ENCODE data around the gene ARL5A. TPM values are rescaled to one million over a fixed set of nuclear protein-coding genes. Genes with fewer than 3 reads are reported as not detected.

The ARL5A gene
- total and polyA plus RNA-seq, 9 of the 15 experiments (the other 6 are each of a cell fraction or from before 2014, with no cell fraction given) = 16.3 to 117 (median 88.4) TPM

DNA sequence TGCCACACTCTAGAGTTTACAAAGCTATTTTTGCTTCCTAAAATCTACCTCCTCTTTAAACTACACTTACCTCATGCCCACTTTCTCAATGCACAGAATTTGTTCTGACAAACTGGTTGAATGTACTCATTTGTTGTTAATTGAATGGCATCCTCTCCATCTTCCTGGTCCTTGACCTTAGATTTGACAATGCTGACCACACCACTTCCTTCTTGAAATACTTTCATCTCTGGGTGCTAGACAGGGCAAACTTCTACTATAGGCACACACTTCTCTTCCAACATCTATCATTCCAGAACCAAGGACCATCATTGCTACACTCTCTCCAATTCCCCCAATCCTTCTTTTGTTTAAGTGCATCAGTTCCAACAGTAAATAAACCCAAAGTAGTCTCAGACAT, 22.3 kb downstream of the ARL5A start (continued):
- TF ChIP-seq ZSCAN32 (CRISPR knock-in tag; IDR thresholded peaks at IDR 0.05) (no peak), LCOR (CRISPR knock-in tag; IDR thresholded peaks at IDR 0.05) (no peak), SRF (CRISPR knock-in tag; IDR thresholded peaks at IDR 0.05) (no peak), PHB2 (IDR thresholded peaks at IDR 0.05; ENCODE audit: low read depth) (no peak), DACH1 (IDR thresholded peaks at IDR 0.05; ENCODE audit: partially characterized antibody) (no peak), HDAC2 (IDR thresholded peaks at IDR 0.05) (no peak), RBFOX2 (IDR thresholded peaks at IDR 0.05; ENCODE audit: low read depth, low read length) (no peak), POLR2B (IDR thresholded peaks at IDR 0.05; ENCODE audit: low read depth, partially characterized antibody) (peak; percentile 21), STAT5A (IDR thresholded peaks at IDR 0.05; ENCODE audit: borderline replicate concordance, low read length) (no peak), MXI1 (IDR thresholded peaks at IDR 0.05; ENCODE audit: low read depth, low read length) (no peak), ZC3H4 (CRISPR knock-in tag; IDR thresholded peaks at IDR 0.05; ENCODE audit: borderline replicate concordance) (no peak), ZNF589 (CRISPR knock-in tag; IDR thresholded peaks at IDR 0.05; ENCODE audit: low read depth) (0 out of 2 replicates have a peak, but pooled peaks have one; percentile 22), ZNF282 (CRISPR knock-in tag; IDR thresholded peaks at IDR 0.05) (no peak), GATAD2A (IDR thresholded peaks at IDR 0.05) (no peak)

DNA sequence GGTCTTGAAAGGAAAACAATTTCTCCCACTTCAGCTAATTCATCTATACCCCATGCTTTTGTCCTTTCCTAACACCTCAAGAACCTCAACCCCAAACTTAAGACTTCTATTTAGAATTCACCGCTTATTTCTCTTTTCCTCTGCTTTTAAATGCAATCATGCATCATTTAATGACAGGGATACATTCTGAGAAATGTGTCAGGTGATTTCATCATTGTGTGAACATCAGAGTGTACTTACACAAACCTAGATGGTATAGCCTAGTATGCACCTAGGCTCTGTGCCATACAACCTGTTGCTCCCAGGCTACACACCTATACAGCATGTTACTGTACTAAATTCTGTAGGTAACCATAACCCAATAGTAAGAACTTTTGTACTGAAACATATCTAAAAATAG, 22.9 kb downstream of the ARL5A start:
- no TSS peak for BruUV-seq (replicated peaks)
- peaks cover 73% of the 10 kb centered on the region for H3K36me3 ChIP-seq (ENCODE audit: control insufficient read depth, insufficient read depth, low read length)
- no peaks in the 10 kb centered on the region for H3K27me3 ChIP-seq (ENCODE audit: control insufficient read depth in 2 of 2, insufficient read depth in 2 of 2, low read length in 2 of 2)
- ATAC-seq (peak; percentile 65), DNase-seq (ENCODE audit: extremely low read depth in 1 of 4, low spot score in 3 of 4) (no peak), FAIRE-seq (no peak)
- H4K20me1 ChIP-seq (replicated peaks; ENCODE audit: control insufficient read depth, insufficient read depth, low read length) = no peaks in the 10 kb centered on the region
- H3K79me2 ChIP-seq (ENCODE audit: control insufficient read depth, insufficient read depth, low read length) = peaks cover 3% of the 10 kb centered on the region; the same call in 1 of the 3 replicates
- no peaks in the 10 kb centered on the region for H3K9me1 ChIP-seq (ENCODE audit: control insufficient read depth, insufficient read depth, low read length)
- in situ Hi-C loops (cut with MboI) = no loop called here
- H3K4me1 ChIP-seq (replicated peaks in 1 of 2; ENCODE audit: control insufficient read depth in 2 of 2, insufficient read depth in 2 of 2, low read length in 2 of 2) = peaks cover 4 to 10% of the 10 kb centered on the region in 2 experiments; a peak in 3 of 5 replicates
- H3K9me3 ChIP-seq (replicated peaks; ENCODE audit: control insufficient read depth, insufficient read depth, low read depth, low read length) = no peaks in the 10 kb centered on the region
- ChIA-PET POLR2A (interaction anchor here (2.6 kb wide), 1 partner anchor 12 kb away, joined by 10 read pairs; no protein-coding TSS in a partner anchor), CTCF (ENCODE audit: low intra/inter-chr PET ratio) (no interaction called here)
- H3K9ac ChIP-seq (ENCODE audit: insufficient read depth in 1 of 2, low read depth in 2 of 2, low read length in 2 of 2) = no peak overlapping the region
- no peak overlapping the region; the same call in 2 of the 3 replicates for H3K27ac ChIP-seq (ENCODE audit: extremely low read depth, low read depth, low read length)
- no peak overlapping the region for H3K4me3 ChIP-seq
- WGBS (ENCODE audit: insufficient coverage, low coverage, missing lambda C conversion rate) = 46% methylated on average over 1 of the region's 1 CpG
- H3K4me2 ChIP-seq (ENCODE audit: insufficient read depth, low read length) = no peak overlapping the region
- intact Hi-C loops (cut with micrococcal nuclease) = no loop called here
- H2AFZ ChIP-seq (ENCODE audit: low read depth, low read length) = no peak overlapping the region
- TF ChIP-seq DMBX1 (CRISPR knock-in tag; IDR thresholded peaks at IDR 0.05; ENCODE audit: borderline replicate concordance) = peak; percentile 40; the same call in 1 of the 2 replicates
- no peak for TF ChIP-seq COPS2 (conservative IDR thresholded peaks at IDR 0.05)
- no peak for TF ChIP-seq NFE2 (IDR thresholded peaks at IDR 0.05; ENCODE audit: low read depth)
- no peak for TF ChIP-seq FOXJ3 (CRISPR knock-in tag; IDR thresholded peaks at IDR 0.05)
- peak; percentile 29; the same call in 1 of the 2 replicates for TF ChIP-seq ATF7 (IDR thresholded peaks at IDR 0.05)
- no peak for TF ChIP-seq NCOR1 (IDR thresholded peaks at IDR 0.05)
- TF ChIP-seq, protein P1, sequence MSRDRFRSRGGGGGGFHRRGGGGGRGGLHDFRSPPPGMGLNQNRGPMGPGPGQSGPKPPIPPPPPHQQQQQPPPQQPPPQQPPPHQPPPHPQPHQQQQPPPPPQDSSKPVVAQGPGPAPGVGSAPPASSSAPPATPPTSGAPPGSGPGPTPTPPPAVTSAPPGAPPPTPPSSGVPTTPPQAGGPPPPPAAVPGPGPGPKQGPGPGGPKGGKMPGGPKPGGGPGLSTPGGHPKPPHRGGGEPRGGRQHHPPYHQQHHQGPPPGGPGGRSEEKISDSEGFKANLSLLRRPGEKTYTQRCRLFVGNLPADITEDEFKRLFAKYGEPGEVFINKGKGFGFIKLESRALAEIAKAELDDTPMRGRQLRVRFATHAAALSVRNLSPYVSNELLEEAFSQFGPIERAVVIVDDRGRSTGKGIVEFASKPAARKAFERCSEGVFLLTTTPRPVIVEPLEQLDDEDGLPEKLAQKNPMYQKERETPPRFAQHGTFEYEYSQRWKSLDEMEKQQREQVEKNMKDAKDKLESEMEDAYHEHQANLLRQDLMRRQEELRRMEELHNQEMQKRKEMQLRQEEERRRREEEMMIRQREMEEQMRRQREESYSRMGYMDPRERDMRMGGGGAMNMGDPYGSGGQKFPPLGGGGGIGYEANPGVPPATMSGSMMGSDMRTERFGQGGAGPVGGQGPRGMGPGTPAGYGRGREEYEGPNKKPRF (IDR thresholded peaks at IDR 0.05; ENCODE audit: low read depth, low read length) = no peak
- TF ChIP-seq, protein P2, sequence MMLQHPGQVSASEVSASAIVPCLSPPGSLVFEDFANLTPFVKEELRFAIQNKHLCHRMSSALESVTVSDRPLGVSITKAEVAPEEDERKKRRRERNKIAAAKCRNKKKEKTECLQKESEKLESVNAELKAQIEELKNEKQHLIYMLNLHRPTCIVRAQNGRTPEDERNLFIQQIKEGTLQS (IDR thresholded peaks at IDR 0.05) = peak; percentile 69
- TF ChIP-seq, protein P2 (CRISPR knock-in tag; conservative IDR thresholded peaks at IDR 0.05) = no peak

Data from K562 (cell line).